GM11168 (cell line): Measurements from ENCODE around the gene TNNT2.

Source experiments
- in situ Hi-C: fragments of 300-500 bp; cut with MboI; formaldehyde crosslinking; loops from one replicate; pipeline ENCODE4 v1.12.0; 2022; ENCODE audit warnings: low sequenced_read_pairs; ENCODE audit not compliant: unreplicated experiment

The TNNT2 gene

GRCh38 chr1:201377611-201378092 is at the start of gene TNNT2:
Gene TNNT2 (minus strand): TSS chr1:201377680. CDS start chr1:201373254, 4,426 bp downstream.
- in situ Hi-C loops = no loop called here

GRCh38 chr1:201426479-201427310 is 49.2 kb upstream of the TNNT2 start:
- in situ Hi-C loops = no loop called here

GRCh38 chr1:201424146-201424545 is 46.7 kb upstream of the TNNT2 start:
- in situ Hi-C loops = no loop called here

- in situ Hi-C loops = no loop called here
Measured at GRCh38 chr1:201423655-201424054, 46.2 kb upstream of the TNNT2 start.

GRCh38 chr1:201422436-201423030 is 45.1 kb upstream of the TNNT2 start:
- in situ Hi-C loops = no loop called here

- in situ Hi-C loops = no loop called here
Measured at GRCh38 chr1:201422026-201422425, 44.5 kb upstream of the TNNT2 start.

- in situ Hi-C loops = no loop called here
Measured at GRCh38 chr1:201421041-201421440, 43.6 kb upstream of the TNNT2 start.

- in situ Hi-C loops = no loop called here
Measured at GRCh38 chr1:201420608-201421002, 43.1 kb upstream of the TNNT2 start.

GRCh38 chr1:201419746-201420607 is 42.5 kb upstream of the TNNT2 start:
- in situ Hi-C loops = no loop called here

- in situ Hi-C loops = no loop called here
Measured at GRCh38 chr1:201419256-201419655, 41.8 kb upstream of the TNNT2 start.

GRCh38 chr1:201418461-201418860 is 41.0 kb upstream of the TNNT2 start:
- in situ Hi-C loops = no loop called here

GRCh38 chr1:201414051-201414738 is 36.7 kb upstream of the TNNT2 start:
- in situ Hi-C loops = no loop called here

- in situ Hi-C loops = no loop called here
Measured at GRCh38 chr1:201411292-201411691, 33.8 kb upstream of the TNNT2 start.

GRCh38 chr1:201409440-201409839 is 32.0 kb upstream of the TNNT2 start:
- in situ Hi-C loops = no loop called here

- in situ Hi-C loops = no loop called here
Measured at GRCh38 chr1:201408834-201409200, 31.3 kb upstream of the TNNT2 start.

GRCh38 chr1:201408176-201408833 is 30.8 kb upstream of the TNNT2 start:
- in situ Hi-C loops = no loop called here

GRCh38 chr1:201406831-201407406 is 29.4 kb upstream of the TNNT2 start:
- in situ Hi-C loops = no loop called here

GRCh38 chr1:201405484-201405831 is 28.0 kb upstream of the TNNT2 start:
- in situ Hi-C loops = no loop called here

GRCh38 chr1:201404722-201405483 is 27.4 kb upstream of the TNNT2 start:
- in situ Hi-C loops = no loop called here
